HepG2 (cell line): ENCODE measurements around the gene BCKDHA. TPM values are rescaled to one million over a fixed set of nuclear protein-coding genes. Genes with fewer than 3 reads are reported as not detected.

Experiments used
- EHMT2 ChIP-seq: fragments of 200-600 bp; sonication (generic); IDR thresholded peaks from 2 replicates; pipeline ENCODE4 v1.7.0; 2017; ENCODE audit warnings: antibody characterized with exemption, low read depth, low read length, borderline replicate concordance
- GATAD1 ChIP-seq: IDR thresholded peaks from 2 replicates; pipeline ENCODE4 v1.6.1; 2016; ENCODE audit warnings: missing genetic modification reagents, missing compliant biosample characterization
- KMT2A ChIP-seq: sonication (generic); formaldehyde crosslinking; IDR thresholded peaks from 2 replicates; pipeline ENCODE4 v1.4.0; 2020; ENCODE audit warnings: missing genetic modification reagents
- MBNL3 ChIP-seq: fragments of 250-450 bp; sonication (Bioruptor Pico); conservative IDR thresholded peaks from 2 replicates; pipeline ENCODE4 v1.8.0; 2022; ENCODE audit warnings: mild to moderate bottlenecking, inconsistent platforms
- MEIS1 ChIP-seq: sonication (generic); formaldehyde crosslinking; IDR thresholded peaks from 2 replicates; pipeline ENCODE4 v1.9.0; 2021; ENCODE audit warnings: mild to moderate bottlenecking, missing genetic modification reagents, moderate library complexity, borderline replicate concordance
- POLR2A ChIP-seq, 2 experiments: IDR thresholded peaks; 2 replicates each; pipeline ENCODE4 v1.6.1; 2011; ENCODE audit warnings: low read depth in 2 of 2, low read length in 2 of 2, mild to moderate bottlenecking in 1 of 2, moderate library complexity in 1 of 2; ENCODE audit not compliant: insufficient read depth in 1 of 2
- SP4 ChIP-seq: sonication (generic); formaldehyde crosslinking; IDR thresholded peaks from 2 replicates; pipeline ENCODE4 v1.8.1; 2023; ENCODE audit warnings: mild to moderate bottlenecking, missing genetic modification reagents
- TARDBP ChIP-seq: sonication (generic); formaldehyde crosslinking; IDR thresholded peaks from 2 replicates; pipeline ENCODE4 v1.8.0; 2022; ENCODE audit warnings: mild to moderate bottlenecking, missing genetic modification reagents
- THYN1 ChIP-seq: sonication (generic); formaldehyde crosslinking; IDR thresholded peaks from 2 replicates; pipeline ENCODE4 v1.8.1; 2023; ENCODE audit warnings: low read depth, mild to moderate bottlenecking, moderate library complexity, missing genetic modification reagents, borderline replicate concordance
- ZKSCAN8 ChIP-seq: IDR thresholded peaks from 2 replicates; pipeline ENCODE4 v1.6.1; 2016; ENCODE audit warnings: borderline replicate concordance, missing genetic modification reagents, missing compliant biosample characterization
- ZMYM2 ChIP-seq: sonication (generic); formaldehyde crosslinking; IDR thresholded peaks from 2 replicates; pipeline ENCODE4 v1.8.0; 2022; ENCODE audit warnings: mild to moderate bottlenecking, missing genetic modification reagents
- ZMYM4 ChIP-seq: sonication (generic); formaldehyde crosslinking; IDR thresholded peaks from 2 replicates; pipeline ENCODE4 v1.8.1; 2023; ENCODE audit warnings: mild to moderate bottlenecking, missing genetic modification reagents
- ZNF136 ChIP-seq: sonication (generic); formaldehyde crosslinking; IDR thresholded peaks from 2 replicates; pipeline ENCODE4 v1.8.1; 2022; ENCODE audit warnings: low read depth, mild to moderate bottlenecking, moderate library complexity, missing genetic modification reagents
- ZNF343 ChIP-seq: sonication (generic); formaldehyde crosslinking; IDR thresholded peaks from 2 replicates; pipeline ENCODE4 v1.4.0; 2020; ENCODE audit warnings: mild to moderate bottlenecking, missing genetic modification reagents
- ZNF451 ChIP-seq: sonication (generic); formaldehyde crosslinking; IDR thresholded peaks from 2 replicates; pipeline ENCODE4 v1.5.0; 2020; ENCODE audit warnings: mild to moderate bottlenecking, missing genetic modification reagents
- polyA plus RNA-seq, 8 experiments: library from polyadenylated mRNA; depleted of rRNA in 3 of 8; stranded (reverse) in 7 of 8; unstranded in 1 of 8; fragments of >200 nt; fragmentation: Illumina TruSeq in 4 of 8; extraction: Trizol in 4 of 8; gene quantifications; 2 replicates each; pipeline versions ENCODE4 v1.2.1 to v1.2.3, GENCODE V29; 2011 to 2016; ENCODE audit warnings: low read depth in 4 of 8, missing spikeins in 1 of 8, mixed read lengths in 1 of 8; ENCODE audit not compliant: insufficient read depth in 1 of 8
- total RNA-seq, 5 experiments: library from RNA; depleted of rRNA; stranded (reverse); fragments of >200 nt; fragmentation: Illumina TruSeq; extraction: Trizol; gene quantifications; 2 replicates each; pipeline ENCODE4 v1.2.3, GENCODE V29; 2016; ENCODE audit warnings: low read depth in 1 of 5
- TF ChIP-seq, protein P1 (sequence below): IDR thresholded peaks from 2 replicates; pipeline ENCODE4 v1.6.1; 2016; ENCODE audit warnings: missing compliant biosample characterization, missing genetic modification reagents, borderline replicate concordance
- TF ChIP-seq, protein P2 (sequence below): IDR thresholded peaks from 2 replicates; pipeline ENCODE4 v1.6.1; 2012; ENCODE audit warnings: low read length, improper control_type of control experiment
- TF ChIP-seq, protein P3 (sequence below): IDR thresholded peaks from 2 replicates; pipeline ENCODE4 v1.6.1; 2012; ENCODE audit warnings: low read depth, low read length, improper control_type of control experiment
- TF ChIP-seq, protein P4 (sequence below): sonication (generic); formaldehyde crosslinking; IDR thresholded peaks from 2 replicates; pipeline ENCODE4 v1.5.1; 2020; ENCODE audit warnings: mild to moderate bottlenecking, missing genetic modification reagents, moderate library complexity

BCKDHA gene
- total and polyA plus RNA-seq, 2 of the 13 experiments (the other 11 are each of a cell fraction or from before 2014, with no cell fraction given), result 11.8 to 31.5 TPM

DNA sequence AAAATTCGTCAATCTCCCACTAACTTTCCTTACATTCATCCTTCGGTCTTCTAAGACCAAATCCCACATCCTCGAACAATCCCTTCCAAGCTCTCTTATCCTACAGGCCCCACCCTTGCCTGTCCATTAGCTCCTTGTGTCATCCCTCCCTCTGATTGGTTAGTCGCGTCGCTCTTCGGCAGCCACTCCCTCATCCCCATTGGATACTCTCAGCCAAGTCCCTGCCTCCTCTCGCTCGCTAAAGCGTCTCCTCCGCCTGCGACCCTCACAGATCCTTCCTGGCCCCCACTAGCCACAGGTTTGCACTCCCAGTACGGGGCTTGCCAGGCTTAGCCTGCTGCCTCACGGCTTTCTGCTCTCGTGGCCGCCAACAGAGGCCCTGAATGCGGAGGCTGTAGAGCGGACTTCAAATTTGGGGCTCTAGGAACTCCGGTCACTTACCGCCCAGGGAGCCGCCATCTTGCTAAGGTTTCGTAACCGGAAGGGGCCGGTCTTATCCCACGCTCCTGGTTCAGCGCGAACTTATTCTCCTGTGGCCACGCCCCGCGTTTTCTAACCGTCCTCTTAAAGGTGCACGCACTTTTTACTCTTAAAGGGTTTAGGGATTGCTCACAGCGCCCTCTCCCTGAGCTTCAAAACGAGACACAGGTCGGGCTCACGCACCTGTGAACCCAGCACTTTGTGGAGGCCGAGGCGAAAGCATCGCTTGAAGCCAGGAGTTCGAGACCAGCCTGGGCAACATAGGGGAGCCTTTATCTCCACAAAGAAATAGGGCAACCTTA lies 42.0 kb downstream of the BCKDHA start, which contains the start of gene DMAC2 (continued):
- TF ChIP-seq MEIS1 (CRISPR knock-in tag) (0 out of 2 replicates have a peak, but pooled peaks have one; percentile 21), GATAD1 (CRISPR knock-in tag) (peak; percentile 96), ZNF343 (CRISPR knock-in tag) (0 out of 2 replicates have a peak, but pooled peaks have one; percentile 41), ZKSCAN8 (CRISPR knock-in tag) (peak; percentile 42; the same call in 1 of the 2 replicates), TARDBP (CRISPR knock-in tag) (peak; percentile 62; the same call in 1 of the 2 replicates), POLR2A (IDR thresholded peaks at IDR 0.05; ENCODE audit: insufficient read depth in 1 of 2, low read depth in 2 of 2, low read length in 2 of 2) (peak; percentile 84 to 91), ZNF451 (CRISPR knock-in tag) (peak; percentile 62; the same call in 1 of the 2 replicates), THYN1 (CRISPR knock-in tag) (peak; percentile 45; the same call in 1 of the 2 replicates), ZMYM2 (CRISPR knock-in tag) (peak; percentile 94), ZNF136 (CRISPR knock-in tag) (0 out of 2 replicates have a peak, but pooled peaks have one; percentile 76), ZMYM4 (CRISPR knock-in tag) (peak; percentile 84), SP4 (CRISPR knock-in tag) (peak; percentile 85), KMT2A (CRISPR knock-in tag) (peak; percentile 50; the same call in 1 of the 2 replicates), MBNL3 (CRISPR knock-in tag) (no peak), EHMT2 (peak; percentile 30; the same call in 1 of the 2 replicates)
- TF ChIP-seq, protein P1, sequence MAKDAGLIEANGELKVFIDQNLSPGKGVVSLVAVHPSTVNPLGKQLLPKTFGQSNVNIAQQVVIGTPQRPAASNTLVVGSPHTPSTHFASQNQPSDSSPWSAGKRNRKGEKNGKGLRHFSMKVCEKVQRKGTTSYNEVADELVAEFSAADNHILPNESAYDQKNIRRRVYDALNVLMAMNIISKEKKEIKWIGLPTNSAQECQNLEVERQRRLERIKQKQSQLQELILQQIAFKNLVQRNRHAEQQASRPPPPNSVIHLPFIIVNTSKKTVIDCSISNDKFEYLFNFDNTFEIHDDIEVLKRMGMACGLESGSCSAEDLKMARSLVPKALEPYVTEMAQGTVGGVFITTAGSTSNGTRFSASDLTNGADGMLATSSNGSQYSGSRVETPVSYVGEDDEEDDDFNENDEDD (CRISPR knock-in tag), result peak; percentile 34
- TF ChIP-seq, protein P2, sequence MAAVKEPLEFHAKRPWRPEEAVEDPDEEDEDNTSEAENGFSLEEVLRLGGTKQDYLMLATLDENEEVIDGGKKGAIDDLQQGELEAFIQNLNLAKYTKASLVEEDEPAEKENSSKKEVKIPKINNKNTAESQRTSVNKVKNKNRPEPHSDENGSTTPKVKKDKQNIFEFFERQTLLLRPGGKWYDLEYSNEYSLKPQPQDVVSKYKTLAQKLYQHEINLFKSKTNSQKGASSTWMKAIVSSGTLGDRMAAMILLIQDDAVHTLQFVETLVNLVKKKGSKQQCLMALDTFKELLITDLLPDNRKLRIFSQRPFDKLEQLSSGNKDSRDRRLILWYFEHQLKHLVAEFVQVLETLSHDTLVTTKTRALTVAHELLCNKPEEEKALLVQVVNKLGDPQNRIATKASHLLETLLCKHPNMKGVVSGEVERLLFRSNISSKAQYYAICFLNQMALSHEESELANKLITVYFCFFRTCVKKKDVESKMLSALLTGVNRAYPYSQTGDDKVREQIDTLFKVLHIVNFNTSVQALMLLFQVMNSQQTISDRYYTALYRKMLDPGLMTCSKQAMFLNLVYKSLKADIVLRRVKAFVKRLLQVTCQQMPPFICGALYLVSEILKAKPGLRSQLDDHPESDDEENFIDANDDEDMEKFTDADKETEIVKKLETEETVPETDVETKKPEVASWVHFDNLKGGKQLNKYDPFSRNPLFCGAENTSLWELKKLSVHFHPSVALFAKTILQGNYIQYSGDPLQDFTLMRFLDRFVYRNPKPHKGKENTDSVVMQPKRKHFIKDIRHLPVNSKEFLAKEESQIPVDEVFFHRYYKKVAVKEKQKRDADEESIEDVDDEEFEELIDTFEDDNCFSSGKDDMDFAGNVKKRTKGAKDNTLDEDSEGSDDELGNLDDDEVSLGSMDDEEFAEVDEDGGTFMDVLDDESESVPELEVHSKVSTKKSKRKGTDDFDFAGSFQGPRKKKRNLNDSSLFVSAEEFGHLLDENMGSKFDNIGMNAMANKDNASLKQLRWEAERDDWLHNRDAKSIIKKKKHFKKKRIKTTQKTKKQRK, result no peak
- TF ChIP-seq, protein P3, sequence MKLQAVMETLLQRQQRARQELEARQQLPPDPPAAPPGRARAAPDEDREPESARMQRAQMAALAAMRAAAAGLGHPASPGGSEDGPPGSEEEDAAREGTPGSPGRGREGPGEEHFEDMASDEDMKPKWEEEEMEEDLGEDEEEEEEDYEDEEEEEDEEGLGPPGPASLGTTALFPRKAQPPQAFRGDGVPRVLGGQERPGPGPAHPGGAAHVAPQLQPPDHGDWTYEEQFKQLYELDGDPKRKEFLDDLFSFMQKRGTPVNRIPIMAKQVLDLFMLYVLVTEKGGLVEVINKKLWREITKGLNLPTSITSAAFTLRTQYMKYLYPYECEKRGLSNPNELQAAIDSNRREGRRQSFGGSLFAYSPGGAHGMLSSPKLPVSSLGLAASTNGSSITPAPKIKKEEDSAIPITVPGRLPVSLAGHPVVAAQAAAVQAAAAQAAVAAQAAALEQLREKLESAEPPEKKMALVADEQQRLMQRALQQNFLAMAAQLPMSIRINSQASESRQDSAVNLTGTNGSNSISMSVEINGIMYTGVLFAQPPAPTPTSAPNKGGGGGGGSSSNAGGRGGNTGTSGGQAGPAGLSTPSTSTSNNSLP, result peak; percentile 50
- TF ChIP-seq, protein P4, sequence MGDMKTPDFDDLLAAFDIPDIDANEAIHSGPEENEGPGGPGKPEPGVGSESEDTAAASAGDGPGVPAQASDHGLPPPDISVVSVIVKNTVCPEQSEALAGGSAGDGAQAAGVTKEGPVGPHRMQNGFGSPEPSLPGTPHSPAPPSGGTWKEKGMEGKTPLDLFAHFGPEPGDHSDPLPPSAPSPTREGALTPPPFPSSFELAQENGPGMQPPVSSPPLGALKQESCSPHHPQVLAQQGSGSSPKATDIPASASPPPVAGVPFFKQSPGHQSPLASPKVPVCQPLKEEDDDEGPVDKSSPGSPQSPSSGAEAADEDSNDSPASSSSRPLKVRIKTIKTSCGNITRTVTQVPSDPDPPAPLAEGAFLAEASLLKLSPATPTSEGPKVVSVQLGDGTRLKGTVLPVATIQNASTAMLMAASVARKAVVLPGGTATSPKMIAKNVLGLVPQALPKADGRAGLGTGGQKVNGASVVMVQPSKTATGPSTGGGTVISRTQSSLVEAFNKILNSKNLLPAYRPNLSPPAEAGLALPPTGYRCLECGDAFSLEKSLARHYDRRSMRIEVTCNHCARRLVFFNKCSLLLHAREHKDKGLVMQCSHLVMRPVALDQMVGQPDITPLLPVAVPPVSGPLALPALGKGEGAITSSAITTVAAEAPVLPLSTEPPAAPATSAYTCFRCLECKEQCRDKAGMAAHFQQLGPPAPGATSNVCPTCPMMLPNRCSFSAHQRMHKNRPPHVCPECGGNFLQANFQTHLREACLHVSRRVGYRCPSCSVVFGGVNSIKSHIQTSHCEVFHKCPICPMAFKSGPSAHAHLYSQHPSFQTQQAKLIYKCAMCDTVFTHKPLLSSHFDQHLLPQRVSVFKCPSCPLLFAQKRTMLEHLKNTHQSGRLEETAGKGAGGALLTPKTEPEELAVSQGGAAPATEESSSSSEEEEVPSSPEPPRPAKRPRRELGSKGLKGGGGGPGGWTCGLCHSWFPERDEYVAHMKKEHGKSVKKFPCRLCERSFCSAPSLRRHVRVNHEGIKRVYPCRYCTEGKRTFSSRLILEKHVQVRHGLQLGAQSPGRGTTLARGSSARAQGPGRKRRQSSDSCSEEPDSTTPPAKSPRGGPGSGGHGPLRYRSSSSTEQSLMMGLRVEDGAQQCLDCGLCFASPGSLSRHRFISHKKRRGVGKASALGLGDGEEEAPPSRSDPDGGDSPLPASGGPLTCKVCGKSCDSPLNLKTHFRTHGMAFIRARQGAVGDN (CRISPR knock-in tag), result peak; percentile 89
